ENCODE data around the gene MLLT10.

The MLLT10 gene

GRCh38 chr10:21525367-21526187, 8.5 kb upstream of the MLLT10 start, which contains the start of gene SKIDA1:
SKIDA1 (minus strand) TSS chr10:21525682; CDS start chr10:21517822, 7,860 bp downstream.
- Histone ChIP-seq H3K36me3 (ENCODE audit: insufficient read depth, low read length) (no peaks in the 10 kb centered on the region), H3K27ac (ENCODE audit: low read length) (peak within 1 kb of the TSS; percentile 85), H3K9me3 (ENCODE audit: insufficient read depth, low read length, severe bottlenecking) (no peaks in the 10 kb centered on the region), H3K4me3 (ENCODE audit: low read depth in 1 of 2, low read length in 2 of 2) (peak within 1 kb of the TSS; percentile 16 to 60; a peak in 3 of 4 replicates), H4K20me1 (ENCODE audit: insufficient read depth, low read length) (no peaks in the 10 kb centered on the region), H2AFZ (ENCODE audit: low read depth, low read length) (peak within 1 kb of the TSS; percentile 79), H3K9ac (ENCODE audit: low read depth, low read length) (peak within 1 kb of the TSS; percentile 58), H3K4me2 (ENCODE audit: insufficient read depth, low read length) (peak within 1 kb of the TSS; percentile 72), H3K4me1 (ENCODE audit: insufficient read depth, low read length) (peaks cover 16% of the 10 kb centered on the region), H3K27me3 (ENCODE audit: insufficient read depth, low read length, poor library complexity) (peaks cover 14% of the 10 kb centered on the region), H3K79me2 (ENCODE audit: insufficient read depth, low read length) (no peaks in the 10 kb centered on the region)
- TF ChIP-seq, protein P1, sequence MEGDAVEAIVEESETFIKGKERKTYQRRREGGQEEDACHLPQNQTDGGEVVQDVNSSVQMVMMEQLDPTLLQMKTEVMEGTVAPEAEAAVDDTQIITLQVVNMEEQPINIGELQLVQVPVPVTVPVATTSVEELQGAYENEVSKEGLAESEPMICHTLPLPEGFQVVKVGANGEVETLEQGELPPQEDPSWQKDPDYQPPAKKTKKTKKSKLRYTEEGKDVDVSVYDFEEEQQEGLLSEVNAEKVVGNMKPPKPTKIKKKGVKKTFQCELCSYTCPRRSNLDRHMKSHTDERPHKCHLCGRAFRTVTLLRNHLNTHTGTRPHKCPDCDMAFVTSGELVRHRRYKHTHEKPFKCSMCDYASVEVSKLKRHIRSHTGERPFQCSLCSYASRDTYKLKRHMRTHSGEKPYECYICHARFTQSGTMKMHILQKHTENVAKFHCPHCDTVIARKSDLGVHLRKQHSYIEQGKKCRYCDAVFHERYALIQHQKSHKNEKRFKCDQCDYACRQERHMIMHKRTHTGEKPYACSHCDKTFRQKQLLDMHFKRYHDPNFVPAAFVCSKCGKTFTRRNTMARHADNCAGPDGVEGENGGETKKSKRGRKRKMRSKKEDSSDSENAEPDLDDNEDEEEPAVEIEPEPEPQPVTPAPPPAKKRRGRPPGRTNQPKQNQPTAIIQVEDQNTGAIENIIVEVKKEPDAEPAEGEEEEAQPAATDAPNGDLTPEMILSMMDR (IDR thresholded peaks at IDR 0.05; ENCODE audit: borderline replicate concordance, extremely low read depth, low read length, poor library complexity, severe bottlenecking), result no peak
- TF ChIP-seq EZH2 (IDR thresholded peaks at IDR 0.05; ENCODE audit: borderline replicate concordance, low read depth, low read length, severe bottlenecking), result no peak
- ATAC-seq (ENCODE audit: insufficient read depth, low read depth), result peak; percentile 84
- DNase-seq, result peak; percentile 73

DNA sequence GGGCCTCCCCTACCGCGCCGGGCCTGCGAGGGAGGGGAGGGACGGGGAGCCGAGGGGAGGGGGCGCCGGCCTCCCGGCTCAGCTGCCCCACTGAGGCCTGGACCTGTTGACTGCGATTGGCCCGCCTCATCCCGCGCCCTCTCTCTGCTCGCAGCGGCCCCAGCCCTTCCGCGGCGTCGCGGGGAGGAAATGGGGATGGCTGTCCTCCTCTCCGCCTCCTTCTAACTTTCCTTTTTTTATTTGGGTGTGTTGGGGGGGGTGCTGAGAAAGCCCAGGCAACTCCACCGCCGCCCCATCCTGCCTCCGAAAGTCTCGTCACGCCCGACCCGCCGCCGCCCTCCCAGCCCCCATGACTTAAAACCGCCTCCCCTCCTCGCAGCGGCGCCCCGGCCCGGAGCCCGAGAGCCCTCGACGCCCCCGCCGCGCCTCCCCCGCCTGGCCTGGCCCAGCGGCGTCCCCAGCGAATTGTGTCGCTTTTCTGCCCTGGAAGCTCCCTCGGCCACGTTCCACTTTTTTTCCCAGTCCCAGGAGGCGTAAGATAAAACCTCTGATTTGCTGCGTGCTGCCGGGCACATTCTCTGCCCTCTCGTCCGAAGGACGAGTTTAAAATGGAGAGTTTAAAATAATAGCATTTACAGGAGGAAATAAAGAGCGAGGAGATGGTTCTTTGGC, 7.7 kb upstream of the MLLT10 start:
- H3K4me3 ChIP-seq (ENCODE audit: low read depth in 1 of 2, low read length in 2 of 2), result peak overlapping the region; percentile 16 to 60; a peak in 3 of 4 replicates
- DNase-seq (peak; percentile 64), ATAC-seq (ENCODE audit: insufficient read depth, low read depth) (peak; percentile 73)
- H3K4me2 ChIP-seq (ENCODE audit: insufficient read depth, low read length), result peak overlapping the region; percentile 72
- H4K20me1 ChIP-seq (ENCODE audit: insufficient read depth, low read length), result no peaks in the 10 kb centered on the region
- peaks cover 16% of the 10 kb centered on the region for H3K4me1 ChIP-seq (ENCODE audit: insufficient read depth, low read length)
- H3K9ac ChIP-seq (ENCODE audit: low read depth, low read length), result peak overlapping the region; percentile 58
- TF ChIP-seq EZH2 (IDR thresholded peaks at IDR 0.05; ENCODE audit: borderline replicate concordance, low read depth, low read length, severe bottlenecking), result no peak
- TF ChIP-seq, protein P1 (IDR thresholded peaks at IDR 0.05; ENCODE audit: borderline replicate concordance, extremely low read depth, low read length, poor library complexity, severe bottlenecking), result no peak
- peak overlapping the region; percentile 74 for H2AFZ ChIP-seq (ENCODE audit: low read depth, low read length)
- peak overlapping the region; percentile 85; the same call in 1 of the 2 replicates for H3K27ac ChIP-seq (ENCODE audit: low read length)
- H3K27me3 ChIP-seq (ENCODE audit: insufficient read depth, low read length, poor library complexity), result peaks cover 7% of the 10 kb centered on the region
- no peaks in the 10 kb centered on the region for H3K79me2 ChIP-seq (ENCODE audit: insufficient read depth, low read length)
- no peaks in the 10 kb centered on the region for H3K9me3 ChIP-seq (ENCODE audit: insufficient read depth, low read length, severe bottlenecking)
- H3K36me3 ChIP-seq (ENCODE audit: insufficient read depth, low read length), result no peaks in the 10 kb centered on the region

DNA sequence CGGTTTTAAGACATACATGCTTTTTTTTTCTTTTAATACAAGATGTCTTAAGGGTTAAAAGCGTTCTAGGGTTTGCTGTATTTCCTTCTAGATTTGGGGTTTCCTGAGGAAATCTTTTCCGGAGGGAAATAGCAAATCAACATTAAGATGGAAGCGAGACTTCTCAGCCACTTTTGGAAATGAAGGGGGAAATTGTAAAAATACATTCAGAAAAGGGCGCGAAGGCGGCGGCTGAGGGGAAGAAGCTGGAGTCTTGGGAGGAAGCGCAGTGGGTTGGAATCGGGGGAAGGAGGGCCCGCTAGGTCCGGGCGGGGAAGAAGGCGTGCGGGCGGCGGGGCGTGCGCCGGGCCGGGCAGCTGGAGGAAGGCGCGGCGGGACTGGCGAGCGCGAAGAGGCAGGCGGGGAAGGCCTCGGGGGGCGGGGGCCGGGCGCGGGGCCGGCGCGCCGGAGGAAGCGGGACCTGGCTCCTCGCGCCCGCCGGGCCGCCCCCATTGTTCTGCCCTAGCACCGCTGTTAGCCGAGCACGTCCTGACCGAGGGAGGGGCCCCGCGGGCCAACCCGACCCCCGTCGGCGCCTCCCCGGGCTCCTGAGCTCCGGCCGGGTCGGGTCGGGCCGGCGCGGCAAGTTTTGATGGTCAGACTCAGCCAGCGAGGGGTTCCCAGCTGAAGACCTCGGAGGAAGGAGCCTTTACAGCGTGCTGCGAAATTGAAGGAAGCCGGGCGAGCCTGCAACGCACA, 7.0 kb upstream of the MLLT10 start:
- Histone ChIP-seq H3K4me3 (ENCODE audit: low read depth in 1 of 2, low read length in 2 of 2) (peak overlapping the region in 1 of 2 experiments; percentile 60; a peak in 2 of 4 replicates), H3K9ac (ENCODE audit: low read depth, low read length) (peak overlapping the region; percentile 58), H3K27ac (ENCODE audit: low read length) (peak overlapping the region; percentile 51; the same call in 1 of the 2 replicates), H3K79me2 (ENCODE audit: insufficient read depth, low read length) (no peaks in the 10 kb centered on the region), H3K4me2 (ENCODE audit: insufficient read depth, low read length) (peak overlapping the region; percentile 72), H3K36me3 (ENCODE audit: insufficient read depth, low read length) (no peaks in the 10 kb centered on the region), H4K20me1 (ENCODE audit: insufficient read depth, low read length) (no peaks in the 10 kb centered on the region), H3K4me1 (ENCODE audit: insufficient read depth, low read length) (peaks cover 16% of the 10 kb centered on the region), H3K9me3 (ENCODE audit: insufficient read depth, low read length, severe bottlenecking) (no peaks in the 10 kb centered on the region), H3K27me3 (ENCODE audit: insufficient read depth, low read length, poor library complexity) (peaks cover 7% of the 10 kb centered on the region), H2AFZ (ENCODE audit: low read depth, low read length) (peak overlapping the region; percentile 74)
- DNase-seq (no peak), ATAC-seq (ENCODE audit: insufficient read depth, low read depth) (no peak)
- TF ChIP-seq, protein P1 (IDR thresholded peaks at IDR 0.05; ENCODE audit: borderline replicate concordance, extremely low read depth, low read length, poor library complexity, severe bottlenecking), result no peak
- TF ChIP-seq EZH2 (IDR thresholded peaks at IDR 0.05; ENCODE audit: borderline replicate concordance, low read depth, low read length, severe bottlenecking), result no peak

Data from DND-41 (cell line).